ENCODE results near the gene FEZ2.

DNA sequence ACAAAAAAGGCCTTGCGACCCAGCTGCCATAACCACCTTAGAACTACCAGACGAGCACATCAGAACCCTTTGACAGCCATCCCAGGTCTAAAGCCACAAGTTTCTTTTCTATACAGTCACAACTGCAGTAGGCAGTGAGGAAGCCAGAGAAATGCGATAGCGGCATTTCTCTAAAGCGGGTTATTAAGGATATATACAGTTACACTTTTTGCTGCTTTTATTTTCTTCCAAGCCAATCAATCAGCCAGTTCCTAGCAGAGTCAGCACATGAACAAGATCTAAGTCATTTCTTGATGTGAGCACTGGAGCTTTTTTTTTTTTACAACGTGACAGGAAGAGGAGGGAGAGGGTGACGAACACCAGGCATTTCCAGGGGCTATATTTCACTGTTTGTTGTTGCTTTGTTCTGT lies 48.8 kb downstream of the FEZ2 start:
- TF ChIP-seq POLR2A (IDR thresholded peaks at IDR 0.05) (no peak), CTCF (IDR thresholded peaks at IDR 0.05) (no peak), POLR2AphosphoS5 (IDR thresholded peaks at IDR 0.05) (peak; percentile 15)
